Measurements from ENCODE around the gene PXYLP1.

The PXYLP1 gene

GRCh38 chr3:141242377-141243092 is 10.9 kb downstream of the PXYLP1 start:
- no peak for DNase-seq (ENCODE audit: low spot score)
- CTCF ChIA-PET: interaction anchor here (0.7 to 1.5 kb wide), 2 partner anchors 11 kb away, joined by 3 read pairs; partner anchors contain the start of gene PXYLP1
- POLR2A ChIA-PET (ENCODE audit: low non-redundant PET): no interaction called here
- no peak overlapping the region for H3K27ac ChIP-seq
- no peak for TF ChIP-seq CTCF (conservative IDR thresholded peaks at IDR 0.05; ENCODE audit: low read depth)

GRCh38 chr3:141243271-141243707 is 11.7 kb downstream of the PXYLP1 start:
- CTCF ChIA-PET: interaction anchor here (1.5 kb wide), 1 partner anchor 12 kb away, joined by 3 read pairs; the partner anchor contains the start of gene PXYLP1
- TF ChIP-seq CTCF (conservative IDR thresholded peaks at IDR 0.05; ENCODE audit: low read depth): no peak
- POLR2A ChIA-PET (ENCODE audit: low non-redundant PET): no interaction called here
- no peak for DNase-seq (ENCODE audit: low spot score)
- no peak overlapping the region for H3K27ac ChIP-seq

GRCh38 chr3:141246224-141246957 is 14.8 kb downstream of the PXYLP1 start:
- TF ChIP-seq CTCF (conservative IDR thresholded peaks at IDR 0.05; ENCODE audit: low read depth): no peak
- POLR2A ChIA-PET (ENCODE audit: low non-redundant PET): no interaction called here
- CTCF ChIA-PET: interaction anchor here (0.7 to 2.1 kb wide), 2 partner anchors 14 to 1712 kb away, joined by 3 to 8 read pairs; partner anchors contain the start of gene PXYLP1
- no peak overlapping the region for H3K27ac ChIP-seq
- DNase-seq (ENCODE audit: low spot score): no peak

GRCh38 chr3:141246958-141247301 is 15.3 kb downstream of the PXYLP1 start:
- no peak for TF ChIP-seq CTCF (conservative IDR thresholded peaks at IDR 0.05; ENCODE audit: low read depth)
- ChIA-PET CTCF (interaction anchor here (0.9 to 2.1 kb wide), 2 partner anchors 15 to 61 kb away, joined by 3 to 8 read pairs; partner anchors contain the start of gene PXYLP1), POLR2A (ENCODE audit: low non-redundant PET) (no interaction called here)
- no peak overlapping the region for H3K27ac ChIP-seq
- DNase-seq (ENCODE audit: low spot score): no peak

- POLR2A ChIA-PET (ENCODE audit: low non-redundant PET): interaction anchor here (0.6 kb wide), 1 partner anchor 12 kb away, joined by 4 read pairs; no protein-coding TSS in a partner anchor
- no peak for TF ChIP-seq CTCF (conservative IDR thresholded peaks at IDR 0.05; ENCODE audit: low read depth)
- no peak for DNase-seq (ENCODE audit: low spot score)
- H3K27ac ChIP-seq: no peak overlapping the region
- CTCF ChIA-PET: interaction anchor here (0.6 to 2.3 kb wide), 3 partner anchors 16 to 282 kb away, joined by 4 to 10 read pairs (median 6); partner anchors contain the start of gene PXYLP1
Observed at GRCh38 chr3:141248064-141248463, 16.4 kb downstream of the PXYLP1 start.

GRCh38 chr3:141249041-141249440 is 17.4 kb downstream of the PXYLP1 start:
- ChIA-PET CTCF (interaction anchor here (0.6 to 2.3 kb wide), 2 partner anchors 17 to 159 kb away, joined by 3 to 10 read pairs; partner anchors contain the start of gene PXYLP1), POLR2A (ENCODE audit: low non-redundant PET) (no interaction called here)
- no peak for TF ChIP-seq CTCF (conservative IDR thresholded peaks at IDR 0.05; ENCODE audit: low read depth)
- H3K27ac ChIP-seq: no peak overlapping the region
- no peak for DNase-seq (ENCODE audit: low spot score)
